ENCODE results near the gene C17orf75. TPM values are rescaled to one million over a fixed set of nuclear protein-coding genes. Genes with fewer than 3 reads are reported as not detected.
A peak's percentile ranks its signal among the peaks of the same experiment; 100 is the strongest.

Gene C17orf75
- total RNA-seq, 2 donors from 2014 or later, result 12.1 to 14.3 TPM

- DNase-seq (ENCODE audit: low spot score), result peak; percentile 99
- intact Hi-C loops (cut with DNase I), result no loop called here
These were observed 8.1 kb upstream of the C17orf75 start, which contains the start of gene ZNF207 for GRCh38 chr17:32349854-32350665. ZNF207 (plus strand) TSS chr17:32350157; CDS start chr17:32350286, 129 bp downstream.

DNA sequence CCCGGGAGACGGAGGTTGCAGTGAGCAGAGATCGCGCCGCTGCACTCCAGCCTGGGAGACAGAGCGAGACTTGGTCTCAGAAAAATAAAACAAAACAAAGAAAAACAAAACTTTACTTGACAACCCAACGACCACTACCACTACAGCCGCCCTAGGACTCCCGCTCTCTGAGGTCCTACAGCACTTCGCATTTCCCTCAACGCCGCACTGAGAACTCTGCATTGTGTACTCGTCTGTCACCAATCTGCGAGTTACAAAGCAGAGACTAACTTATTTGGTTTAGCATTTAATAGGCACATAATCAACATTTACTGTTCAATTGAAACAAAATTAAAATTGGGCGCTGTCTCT lies 7.5 kb upstream of the C17orf75 start:
- intact Hi-C loops (cut with DNase I), result no loop called here
- DNase-seq (ENCODE audit: low spot score), result peak; percentile 65

- no peak for DNase-seq (ENCODE audit: low spot score)
- intact Hi-C loops (cut with DNase I), result no loop called here
These were observed 6.5 kb upstream of the C17orf75 start for GRCh38 chr17:32348483-32348800.

GRCh38 chr17:32345951-32346600 lies 4.1 kb upstream of the C17orf75 start:
- peak; percentile 31 for DNase-seq (ENCODE audit: low spot score)
- intact Hi-C loops (cut with DNase I), result no loop called here

- intact Hi-C loops (cut with DNase I), result no loop called here
- DNase-seq (ENCODE audit: low spot score), result peak; percentile 54
These were observed 791 bp upstream of the C17orf75 start for GRCh38 chr17:32342603-32343325.

DNA sequence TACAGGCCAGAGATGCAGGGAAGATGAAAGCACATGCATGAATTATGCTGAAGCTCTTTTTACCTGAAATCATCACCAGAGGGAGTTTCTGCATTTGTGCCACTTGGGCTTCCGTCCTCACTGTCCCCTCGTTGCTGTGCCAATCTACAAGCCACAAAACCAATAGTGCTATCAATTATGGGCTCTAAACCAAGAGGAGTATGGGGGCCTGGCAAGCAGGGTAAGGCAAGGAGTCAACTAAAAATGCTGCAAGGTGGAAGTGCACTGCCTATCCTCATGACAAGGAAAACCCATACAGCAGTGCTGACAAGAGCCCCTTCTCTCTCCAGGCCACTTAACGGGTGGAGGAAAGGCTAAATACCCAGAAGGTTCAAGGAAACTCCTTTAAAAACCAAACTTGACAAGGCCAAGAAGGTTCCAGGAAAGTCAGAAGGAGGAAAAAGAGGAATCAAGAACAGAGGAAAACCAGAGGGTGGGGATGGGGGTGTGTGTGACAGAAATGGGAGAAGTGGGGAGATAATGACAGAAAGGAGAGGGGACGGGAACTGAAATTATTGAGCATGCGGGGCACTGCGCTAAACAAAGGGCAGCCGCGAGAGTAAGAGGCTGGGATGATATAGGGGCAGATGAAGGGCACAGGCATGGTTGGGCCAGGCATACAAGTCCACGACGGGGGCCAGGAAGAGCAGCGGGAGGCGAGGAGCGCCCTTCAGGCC lies 674 bp downstream of the C17orf75 start:
- intact Hi-C loops (cut with DNase I), result no loop called here

DNA sequence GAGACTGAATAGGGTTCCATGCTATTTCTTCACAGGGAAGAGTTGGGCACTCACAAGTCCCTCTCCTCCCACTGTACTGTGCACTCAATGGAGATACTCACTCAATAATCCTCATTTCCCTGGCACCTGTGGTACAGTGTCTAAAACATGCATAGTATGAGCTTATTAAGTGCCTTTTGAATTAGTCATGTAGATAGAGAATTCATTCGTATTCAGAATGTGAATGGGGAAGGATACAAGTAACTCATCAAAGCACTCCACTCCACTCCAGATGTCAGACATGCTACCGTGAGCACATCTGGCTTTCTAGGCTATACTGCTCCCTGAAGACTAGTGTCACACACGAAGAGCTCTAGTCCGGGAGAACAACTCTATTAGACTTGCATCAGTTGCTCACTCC lies 6.3 kb downstream of the C17orf75 start:
- no peak for DNase-seq (ENCODE audit: low spot score)
- intact Hi-C loops (cut with DNase I), result no loop called here

More for the DNA sequence above, 674 bp downstream of the C17orf75 start:
- DNase-seq (ENCODE audit: low spot score), result no peak

GRCh38 chr17:32335046-32335445 lies 6.9 kb downstream of the C17orf75 start:
- intact Hi-C loops (cut with DNase I), result no loop called here
- DNase-seq (ENCODE audit: low spot score), result no peak

DNA sequence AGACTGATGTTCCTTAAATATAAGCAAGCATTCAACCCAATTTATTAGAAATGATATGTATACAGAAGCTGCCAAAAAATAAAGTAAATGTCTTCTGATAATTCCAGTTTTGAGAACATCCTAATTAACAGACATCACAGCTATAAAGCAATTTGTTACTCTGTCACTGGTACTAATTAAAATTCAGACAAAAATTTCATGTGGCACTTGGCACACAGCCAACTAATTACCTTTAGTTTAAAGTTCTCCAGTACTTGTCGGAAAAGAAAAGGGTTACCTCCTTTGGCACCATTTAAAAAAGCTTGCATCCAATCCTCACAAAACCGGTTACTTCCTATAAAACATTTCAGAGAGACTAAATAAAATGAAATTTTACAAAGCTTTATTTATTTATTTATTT lies 8.8 kb downstream of the C17orf75 start:
- intact Hi-C loops (cut with DNase I), result no loop called here
- DNase-seq (ENCODE audit: low spot score), result no peak

DNA sequence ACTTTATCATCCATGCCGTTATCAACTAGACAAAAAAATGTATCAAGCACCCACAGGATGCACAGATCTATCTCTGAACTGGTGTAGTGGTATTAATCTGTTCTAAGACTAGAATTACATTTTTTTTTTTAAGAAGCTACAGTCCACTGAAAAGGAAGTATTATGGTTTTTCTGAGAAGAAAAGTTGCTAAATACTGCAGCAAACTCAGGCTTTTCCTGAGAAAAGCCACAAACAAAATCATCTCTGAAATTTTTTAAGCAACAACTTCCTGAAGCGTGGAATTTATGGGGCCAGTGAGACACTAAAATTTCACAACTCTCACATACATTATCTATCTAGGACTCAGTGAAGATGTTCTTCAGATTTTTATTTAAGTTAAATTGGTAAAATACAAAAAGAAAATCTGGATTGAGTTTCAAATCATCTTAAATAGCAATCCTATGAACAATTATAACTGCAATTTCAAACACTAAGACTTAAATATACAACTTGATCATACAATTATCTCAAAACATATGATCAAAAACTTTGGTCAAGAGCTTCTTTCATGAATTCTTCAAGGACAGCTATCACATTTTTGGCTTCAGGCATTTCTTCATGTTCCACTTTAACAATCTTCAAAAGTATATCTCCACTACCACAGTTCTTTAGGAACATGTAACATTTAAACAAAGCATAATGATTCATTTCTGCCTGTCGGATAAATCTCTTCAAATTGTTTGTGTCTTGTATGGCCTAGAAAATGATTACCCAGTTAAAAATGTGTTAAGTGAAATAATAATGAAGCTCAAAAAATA lies 10.5 kb downstream of the C17orf75 start:
- intact Hi-C loops (cut with DNase I), result no loop called here
- DNase-seq (ENCODE audit: low spot score), result no peak

DNA sequence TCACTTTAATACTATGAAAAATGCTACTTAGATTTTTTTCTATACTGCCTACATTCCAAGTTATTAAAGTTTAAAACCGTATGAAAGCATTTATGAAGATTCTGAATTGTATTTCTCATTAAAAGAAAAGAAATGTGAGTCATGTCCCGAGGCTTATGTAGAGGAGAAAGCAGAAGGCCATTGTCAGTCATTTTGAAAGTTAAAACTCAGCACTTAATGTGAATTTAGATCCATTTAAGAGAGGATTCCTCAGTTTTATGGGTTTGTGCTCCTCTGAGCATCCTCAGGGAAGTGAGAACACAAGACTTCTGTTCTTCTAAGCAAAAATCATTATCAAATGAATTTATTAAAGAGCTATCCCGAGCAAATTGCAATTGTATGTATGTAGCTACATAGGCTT lies 11.8 kb downstream of the C17orf75 start:
- DNase-seq (ENCODE audit: low spot score), result no peak
- intact Hi-C loops (cut with DNase I), result no loop called here

DNA sequence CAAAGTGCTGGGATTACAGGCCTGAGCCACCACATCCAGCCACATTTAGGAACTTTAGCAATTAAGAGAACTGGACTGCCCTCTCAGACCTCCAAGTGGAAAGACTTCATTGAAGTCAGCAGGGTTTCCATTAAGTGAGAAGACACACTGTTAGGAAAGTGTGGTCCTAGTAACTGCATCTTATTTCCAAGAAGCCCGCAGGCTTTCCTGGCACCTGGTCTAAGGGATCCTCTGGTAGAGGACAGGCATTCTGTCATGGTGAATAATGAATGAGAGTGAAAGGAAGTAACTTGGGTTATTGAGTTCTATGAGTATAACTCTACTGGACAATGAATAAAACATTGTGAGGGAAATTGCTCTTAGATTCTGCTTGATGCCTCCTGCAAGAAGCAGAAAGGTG lies 14.1 kb downstream of the C17orf75 start:
- intact Hi-C loops (cut with DNase I), result no loop called here
- DNase-seq (ENCODE audit: low spot score), result no peak

- DNase-seq (ENCODE audit: low spot score), result no peak
- intact Hi-C loops (cut with DNase I), result loop anchor here in 1 of 2 donors (5.0 kb wide), 1 partner anchor 72 kb away; no protein-coding TSS in a partner anchor
These were observed 18.0 kb downstream of the C17orf75 start for GRCh38 chr17:32323811-32324491.

DNA sequence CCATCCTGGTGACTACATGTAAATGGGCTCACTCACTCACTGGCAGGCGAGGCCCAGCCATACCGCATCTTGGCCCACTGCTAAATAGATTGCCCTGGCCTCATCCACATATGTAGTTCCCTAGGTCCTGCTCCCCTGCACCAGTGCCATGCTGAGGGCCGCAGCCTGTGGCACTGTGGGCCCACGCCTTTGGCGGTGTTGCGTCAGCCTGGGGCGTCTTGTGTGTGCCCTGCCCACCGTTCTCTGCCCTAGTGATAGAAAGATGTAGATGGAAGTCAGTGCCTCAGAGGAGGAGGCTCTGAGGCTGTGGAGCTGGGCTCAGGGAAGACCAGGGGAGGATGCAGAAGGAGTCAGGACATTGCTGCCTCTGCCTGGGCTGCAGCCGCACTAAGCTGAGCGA lies 18.9 kb downstream of the C17orf75 start:
- no peak for DNase-seq (ENCODE audit: low spot score)
- intact Hi-C loops (cut with DNase I), result loop anchor here in 1 of 2 donors (5.0 kb wide), 1 partner anchor 71 kb away; no protein-coding TSS in a partner anchor

DNA sequence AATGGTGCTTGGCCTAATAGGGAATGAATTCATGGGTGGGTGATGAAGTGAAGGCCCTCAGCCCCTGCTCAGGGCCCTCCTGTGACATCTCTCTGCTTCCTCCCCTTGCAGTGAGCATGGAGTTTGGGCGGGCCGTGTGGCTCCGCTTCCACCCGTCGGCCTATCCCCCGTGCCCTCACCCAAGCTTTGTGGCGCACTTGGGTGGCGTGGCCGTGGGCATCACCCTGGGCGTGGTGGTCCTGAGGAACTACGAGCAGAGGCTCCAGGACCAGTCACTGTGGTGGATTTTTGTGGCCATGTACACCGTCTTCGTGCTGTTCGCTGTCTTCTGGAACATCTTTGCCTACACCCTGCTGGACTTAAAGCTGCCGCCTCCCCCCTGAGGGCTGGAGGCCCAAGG lies 21.1 kb downstream of the C17orf75 start:
- peak; percentile 68 for DNase-seq (ENCODE audit: low spot score)
- intact Hi-C loops (cut with DNase I), result loop anchor here in 1 of 2 donors (5.0 kb wide), 1 partner anchor 69 kb away; no protein-coding TSS in a partner anchor

GRCh38 chr17:32320080-32320479 lies 21.9 kb downstream of the C17orf75 start:
- intact Hi-C loops (cut with DNase I), result loop anchor here in 1 of 2 donors (5.0 kb wide), 1 partner anchor 68 kb away; no protein-coding TSS in a partner anchor
- DNase-seq (ENCODE audit: low spot score), result peak; percentile 43

DNA sequence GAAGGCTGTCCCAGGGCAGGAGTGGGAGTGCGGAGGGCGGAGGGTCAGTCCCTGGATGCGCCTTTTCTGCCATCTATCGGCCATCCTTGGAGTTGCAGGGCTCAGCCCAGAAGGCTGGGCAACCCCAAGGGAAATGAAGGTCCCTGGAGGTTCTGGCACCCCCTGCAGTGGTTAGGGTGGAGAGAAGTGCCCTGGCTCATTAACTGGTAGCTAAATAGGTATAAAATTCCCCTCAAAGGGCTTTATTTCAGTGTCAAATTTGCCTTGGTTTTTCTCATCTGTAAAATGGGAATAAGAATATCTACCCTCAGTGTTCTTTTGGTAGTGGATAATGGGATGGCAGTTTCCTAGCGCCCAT lies 22.4 kb downstream of the C17orf75 start:
- intact Hi-C loops (cut with DNase I), result no loop called here

GRCh38 chr17:32318071-32318470 lies 23.9 kb downstream of the C17orf75 start:
- intact Hi-C loops (cut with DNase I), result no loop called here
- peak; percentile 11 for DNase-seq (ENCODE audit: low spot score)

More for the DNA sequence above, 22.4 kb downstream of the C17orf75 start:
- DNase-seq (ENCODE audit: low spot score), result peak; percentile 92
